ENCODE measurements around the gene BCAS4.
"Not testable (repeated sequence)": the region's sequence is repeated elsewhere in the genome, so short reads cannot be mapped to it uniquely, and the experiment has no call there.

- TF ChIP-seq CTCF (conservative IDR thresholded peaks at IDR 0.05); ZFX (IDR thresholded peaks at IDR 0.05): not testable (repeated sequence)
Measured at GRCh38 chr20:50765251-50765650, 29.6 kb upstream of the BCAS4 start.
